Epithelial cell of esophagus (primary cell): ENCODE measurements around the gene CACNA1H.

Source experiments
- DNase-seq: peaks from one replicate; pipeline ENCODE4 v3.0.0; 2010; ENCODE audit warnings: low read depth
- H3K4me3 ChIP-seq: 2 replicates; pipeline ENCODE4 v1.5.1; 2011; ENCODE audit warnings: mild to moderate bottlenecking, low read length, control low read depth
- CTCF ChIP-seq: IDR thresholded peaks from 2 replicates; pipeline ENCODE4 v1.5.1; 2011; ENCODE audit warnings: low read depth, mild to moderate bottlenecking, low read length, control low read depth, inconsistent platforms; ENCODE audit not compliant: insufficient read depth; ENCODE audit errors: missing control alignments

Gene CACNA1H

GRCh38 chr16:1172651-1173050, 19.7 kb downstream of the CACNA1H start:
- no peak overlapping the region for H3K4me3 ChIP-seq
- DNase-seq, result no peak
- TF ChIP-seq CTCF, result no peak

GRCh38 chr16:1173788-1174451, 21.0 kb downstream of the CACNA1H start:
- no peak for TF ChIP-seq CTCF
- DNase-seq, result no peak
- no peak overlapping the region for H3K4me3 ChIP-seq

GRCh38 chr16:1174477-1175357, 21.8 kb downstream of the CACNA1H start:
- TF ChIP-seq CTCF, result no peak
- no peak overlapping the region for H3K4me3 ChIP-seq
- DNase-seq, result no peak

GRCh38 chr16:1175566-1176279, 22.8 kb downstream of the CACNA1H start:
- TF ChIP-seq CTCF, result no peak
- H3K4me3 ChIP-seq, result no peak overlapping the region
- no peak for DNase-seq

GRCh38 chr16:1176280-1176897, 23.5 kb downstream of the CACNA1H start:
- no peak for DNase-seq
- TF ChIP-seq CTCF, result no peak
- H3K4me3 ChIP-seq, result no peak overlapping the region

GRCh38 chr16:1177053-1177452, 24.1 kb downstream of the CACNA1H start:
- TF ChIP-seq CTCF, result no peak
- H3K4me3 ChIP-seq, result no peak overlapping the region
- no peak for DNase-seq
